HG03565 (cell line): ENCODE data around the gene SRPRB.

Experiments used
- ATAC-seq: cut with Tn5 transposase; IDR thresholded peaks from one replicate; pipeline ENCODE4 v1.9.1; 2021; ENCODE audit warnings: mild to moderate bottlenecking, moderate library complexity; ENCODE audit not compliant: unreplicated experiment

The SRPRB gene

GRCh38 chr3:133825969-133826727 lies 20.5 kb downstream of the SRPRB start:
- ATAC-seq = no peak

GRCh38 chr3:133827136-133827535 lies 21.5 kb downstream of the SRPRB start:
- ATAC-seq = no peak

- no peak for ATAC-seq
Observed at GRCh38 chr3:133827684-133828083, 22.1 kb downstream of the SRPRB start.

- ATAC-seq = no peak
Observed at GRCh38 chr3:133828576-133829309, 23.1 kb downstream of the SRPRB start.

GRCh38 chr3:133829310-133829707 lies 23.7 kb downstream of the SRPRB start:
- ATAC-seq = no peak

- ATAC-seq = no peak
Observed at GRCh38 chr3:133830071-133830470, 24.5 kb downstream of the SRPRB start.

GRCh38 chr3:133831966-133832801 lies 26.6 kb downstream of the SRPRB start:
- ATAC-seq = no peak

GRCh38 chr3:133832802-133833144 lies 27.2 kb downstream of the SRPRB start:
- no peak for ATAC-seq

- no peak for ATAC-seq
Observed at GRCh38 chr3:133833267-133833666, 27.7 kb downstream of the SRPRB start.

GRCh38 chr3:133833880-133834620 lies 28.4 kb downstream of the SRPRB start:
- no peak for ATAC-seq

- no peak for ATAC-seq
Observed at GRCh38 chr3:133834621-133835417, 29.2 kb downstream of the SRPRB start.

- ATAC-seq = no peak
Observed at GRCh38 chr3:133835418-133835743, 29.8 kb downstream of the SRPRB start.

GRCh38 chr3:133835961-133836360 lies 30.3 kb downstream of the SRPRB start:
- no peak for ATAC-seq

GRCh38 chr3:133836497-133837158 lies 31.0 kb downstream of the SRPRB start:
- ATAC-seq = no peak

- no peak for ATAC-seq
Observed at GRCh38 chr3:133837487-133838295, 32.1 kb downstream of the SRPRB start.

- ATAC-seq = no peak
Observed at GRCh38 chr3:133838296-133838789, 32.7 kb downstream of the SRPRB start.

GRCh38 chr3:133838916-133839800 lies 33.5 kb downstream of the SRPRB start:
- no peak for ATAC-seq
